ENCODE results near the gene DNAH9. TPM values are rescaled to one million over a fixed set of nuclear protein-coding genes. Genes with fewer than 3 reads are reported as not detected.

The DNAH9 gene
- total and polyA plus RNA-seq, 2 of the 8 experiments (the other 6 are each of a cell fraction or from before 2014, with no cell fraction given): 0.21 to 0.86 TPM

DNA sequence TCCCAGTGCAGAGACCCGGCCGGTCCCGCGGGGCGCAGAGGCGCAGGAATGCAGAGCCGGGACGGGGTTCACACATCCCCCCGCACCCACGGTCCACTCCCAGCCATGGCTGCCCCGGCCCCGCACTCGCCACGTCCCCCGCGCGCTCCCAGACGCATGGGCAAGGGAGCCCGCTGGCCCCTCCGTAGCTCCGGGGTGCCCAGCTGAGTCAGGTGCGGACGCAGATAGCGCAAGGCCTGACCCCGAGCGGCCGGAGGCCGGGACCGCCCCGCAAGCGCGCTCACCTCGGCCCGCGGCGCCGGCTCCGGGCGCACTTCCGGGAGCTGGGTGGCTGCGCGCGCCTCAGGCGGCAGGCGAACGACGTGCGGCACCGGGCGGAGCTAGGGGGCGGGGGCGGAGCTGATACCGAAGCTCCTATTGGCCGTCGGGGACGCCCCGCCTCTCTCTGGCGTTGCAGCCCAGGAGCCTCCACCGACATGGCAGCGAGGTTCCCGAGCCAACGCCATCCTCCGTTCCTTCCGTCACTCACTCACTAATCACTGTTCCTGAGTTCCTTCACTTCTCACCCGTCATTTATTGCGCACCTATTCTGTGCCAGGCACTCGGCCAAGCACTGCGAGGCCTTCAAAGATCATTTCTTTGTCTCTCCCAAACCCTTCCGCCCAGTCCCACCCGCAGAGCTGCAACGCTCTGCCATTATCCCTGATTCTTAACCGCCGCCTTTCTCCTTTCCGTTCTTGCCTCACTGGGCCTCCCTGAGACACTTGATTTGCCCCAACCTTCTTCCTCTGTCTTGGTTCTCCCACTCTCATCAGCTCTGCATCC is 399.1 kb downstream of the DNAH9 start, which contains the start of gene ZNF18 (continued):
- TF ChIP-seq SRF (IDR thresholded peaks at IDR 0.05; ENCODE audit: low read depth, low read length): no peak
- no peak for TF ChIP-seq BRCA1 (IDR thresholded peaks at IDR 0.05; ENCODE audit: low read depth, low read length)
- TF ChIP-seq MAFK (IDR thresholded peaks at IDR 0.05; ENCODE audit: low read depth, low read length): no peak
- 0 out of 4 replicates have a peak, but pooled peaks of 1 of the 2 experiments have one; percentile 70 for TF ChIP-seq HDAC2 (IDR thresholded peaks at IDR 0.05; ENCODE audit: borderline replicate concordance in 1 of 2, low read depth in 2 of 2, low read length in 2 of 2)
- TF ChIP-seq SP1 (IDR thresholded peaks at IDR 0.05; ENCODE audit: low read depth, low read length): peak; percentile 9; the same call in 1 of the 2 replicates
- no peak for TF ChIP-seq JUND (IDR thresholded peaks at IDR 0.05; ENCODE audit: low read length)
- TF ChIP-seq YY1 (IDR thresholded peaks at IDR 0.05; ENCODE audit: low read depth, low read length): peak; percentile 89
- TF ChIP-seq, protein P1, sequence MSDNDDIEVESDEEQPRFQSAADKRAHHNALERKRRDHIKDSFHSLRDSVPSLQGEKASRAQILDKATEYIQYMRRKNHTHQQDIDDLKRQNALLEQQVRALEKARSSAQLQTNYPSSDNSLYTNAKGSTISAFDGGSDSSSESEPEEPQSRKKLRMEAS (IDR thresholded peaks at IDR 0.05): peak; percentile 56; the same call in 1 of the 2 replicates
- no peak for TF ChIP-seq RFX5 (IDR thresholded peaks at IDR 0.05; ENCODE audit: borderline replicate concordance, low read depth, low read length)
- TF ChIP-seq POU5F1 (IDR thresholded peaks at IDR 0.05; ENCODE audit: low read depth, low read length): no peak
- no peak for TF ChIP-seq KDM5A (IDR thresholded peaks at IDR 0.05; ENCODE audit: low read length)
- TF ChIP-seq SIRT6 (IDR thresholded peaks at IDR 0.05; ENCODE audit: low read length): no peak
- TF ChIP-seq HDAC6 (IDR thresholded peaks at IDR 0.05; ENCODE audit: low read depth, low read length): no peak
- 0 out of 2 replicates have a peak, but pooled peaks have one; percentile 26 for TF ChIP-seq NRF1 (IDR thresholded peaks at IDR 0.05; ENCODE audit: low read depth, low read length)
- peak; percentile 53; the same call in 1 of the 2 replicates for TF ChIP-seq EGR1 (IDR thresholded peaks at IDR 0.05; ENCODE audit: borderline replicate concordance, low read depth, low read length)
- TF ChIP-seq CEBPB (IDR thresholded peaks at IDR 0.05; ENCODE audit: low read depth, low read length): no peak
- TF ChIP-seq FOSL1 (IDR thresholded peaks at IDR 0.05; ENCODE audit: insufficient read depth, low read depth, low read length): 0 out of 2 replicates have a peak, but pooled peaks have one; percentile 29
- TF ChIP-seq, protein P2, sequence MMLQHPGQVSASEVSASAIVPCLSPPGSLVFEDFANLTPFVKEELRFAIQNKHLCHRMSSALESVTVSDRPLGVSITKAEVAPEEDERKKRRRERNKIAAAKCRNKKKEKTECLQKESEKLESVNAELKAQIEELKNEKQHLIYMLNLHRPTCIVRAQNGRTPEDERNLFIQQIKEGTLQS (IDR thresholded peaks at IDR 0.05; ENCODE audit: insufficient read depth, low read depth, low read length): no peak
- TF ChIP-seq BACH1 (IDR thresholded peaks at IDR 0.05; ENCODE audit: low read length): 0 out of 2 replicates have a peak, but pooled peaks have one; percentile 7
- no peak for TF ChIP-seq ZNF274 (IDR thresholded peaks at IDR 0.05; ENCODE audit: borderline replicate concordance, extremely low read depth, low read length)
- TF ChIP-seq CHD1 (IDR thresholded peaks at IDR 0.05; ENCODE audit: low read depth, low read length): no peak
- peak; percentile 87 for TF ChIP-seq KDM4A (IDR thresholded peaks at IDR 0.05; ENCODE audit: low read depth, low read length, severe bottlenecking)
- TF ChIP-seq PHF8 (conservative IDR thresholded peaks at IDR 0.05; ENCODE audit: low read depth, low read length): peak; percentile 93

Measured in H1 (cell line).